Hematopoietic multipotent progenitor cell treated with erythropoietin and hydrocortisone succinate and interleukin-3 and kit ligand, for 4 days (in vitro differentiated cells): ENCODE data around the gene LAMA5.

Experiments
- DNase-seq: peaks from one replicate; pipeline ENCODE4 v3.0.0-alpha.2; 2015

Gene LAMA5

GRCh38 chr20:62339647-62340062 lies 27.5 kb downstream of the LAMA5 start:
- DNase-seq: no peak

GRCh38 chr20:62338294-62338620 lies 28.9 kb downstream of the LAMA5 start:
- no peak for DNase-seq

GRCh38 chr20:62337558-62338293 lies 29.4 kb downstream of the LAMA5 start:
- DNase-seq: no peak

- no peak for DNase-seq
Observed at GRCh38 chr20:62336775-62337557, 30.1 kb downstream of the LAMA5 start.

- DNase-seq: no peak
Observed at GRCh38 chr20:62336329-62336728, 30.8 kb downstream of the LAMA5 start.

- DNase-seq: no peak
Observed at GRCh38 chr20:62335532-62335931, 31.6 kb downstream of the LAMA5 start.

- DNase-seq: no peak
Observed at GRCh38 chr20:62334881-62335280, 32.2 kb downstream of the LAMA5 start.

GRCh38 chr20:62333820-62334595 lies 33.1 kb downstream of the LAMA5 start:
- no peak for DNase-seq

- DNase-seq: no peak
Observed at GRCh38 chr20:62332989-62333819, 33.9 kb downstream of the LAMA5 start.

GRCh38 chr20:62332421-62332820 lies 34.7 kb downstream of the LAMA5 start:
- no peak for DNase-seq

- no peak for DNase-seq
Observed at GRCh38 chr20:62331347-62331746, 35.8 kb downstream of the LAMA5 start.

GRCh38 chr20:62330576-62331317 lies 36.4 kb downstream of the LAMA5 start:
- no peak for DNase-seq

- no peak for DNase-seq
Observed at GRCh38 chr20:62329389-62330377, 37.4 kb downstream of the LAMA5 start.

- DNase-seq: no peak
Observed at GRCh38 chr20:62328684-62329388, 38.3 kb downstream of the LAMA5 start.

- no peak for DNase-seq
Observed at GRCh38 chr20:62327726-62328495, 39.2 kb downstream of the LAMA5 start.

- no peak for DNase-seq
Observed at GRCh38 chr20:62326959-62327725, 40.0 kb downstream of the LAMA5 start.

GRCh38 chr20:62326559-62326958 lies 40.6 kb downstream of the LAMA5 start:
- DNase-seq: no peak

- no peak for DNase-seq
Observed at GRCh38 chr20:62325172-62325905, 41.8 kb downstream of the LAMA5 start.
